DMS 273 treated with DMSO at 0.1 percent for 48 hours (cell line): Measurements from ENCODE around the gene CA5A.
"Not testable (repeated sequence)": the region's sequence is repeated elsewhere in the genome, so short reads cannot be mapped to it uniquely, and the experiment has no call there.

Experiments
- DNase-seq: peaks from one replicate; lab custom pipeline; 2025; lab: John Stamatoyannopoulos, UW

Gene CA5A

DNA sequence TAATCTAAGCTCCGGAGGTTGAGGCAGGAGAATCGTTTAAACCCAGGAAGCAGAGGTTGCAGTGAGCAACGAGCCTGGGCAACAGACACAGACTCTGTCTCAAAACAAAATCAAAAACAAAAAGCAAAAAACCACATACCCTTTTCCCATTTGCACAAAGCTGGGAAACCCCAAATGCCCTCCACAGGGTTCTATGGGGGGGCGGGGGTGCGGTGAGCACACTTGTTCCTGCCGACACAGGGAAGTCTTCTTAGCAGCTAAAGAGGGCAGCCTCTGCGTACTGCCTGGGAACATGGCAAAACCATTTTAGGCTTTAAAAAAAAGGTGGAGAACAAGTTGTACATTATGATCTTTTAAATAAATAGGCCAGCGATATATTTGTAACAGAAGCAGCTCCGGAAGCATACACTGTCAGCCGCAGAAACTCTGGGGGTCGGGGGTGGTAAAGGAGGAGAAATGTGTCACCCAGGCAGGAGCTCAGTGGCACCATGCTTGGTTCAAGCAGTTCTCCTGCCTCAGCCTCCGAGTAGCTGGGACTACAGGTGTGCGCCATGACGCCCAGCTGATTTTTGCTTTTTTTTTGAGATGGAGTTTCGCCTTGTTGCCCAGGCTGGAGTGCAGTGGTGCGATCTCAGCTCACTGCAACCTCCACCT is 70.3 kb downstream of the CA5A start:
- DNase-seq = not testable (repeated sequence)

DNA sequence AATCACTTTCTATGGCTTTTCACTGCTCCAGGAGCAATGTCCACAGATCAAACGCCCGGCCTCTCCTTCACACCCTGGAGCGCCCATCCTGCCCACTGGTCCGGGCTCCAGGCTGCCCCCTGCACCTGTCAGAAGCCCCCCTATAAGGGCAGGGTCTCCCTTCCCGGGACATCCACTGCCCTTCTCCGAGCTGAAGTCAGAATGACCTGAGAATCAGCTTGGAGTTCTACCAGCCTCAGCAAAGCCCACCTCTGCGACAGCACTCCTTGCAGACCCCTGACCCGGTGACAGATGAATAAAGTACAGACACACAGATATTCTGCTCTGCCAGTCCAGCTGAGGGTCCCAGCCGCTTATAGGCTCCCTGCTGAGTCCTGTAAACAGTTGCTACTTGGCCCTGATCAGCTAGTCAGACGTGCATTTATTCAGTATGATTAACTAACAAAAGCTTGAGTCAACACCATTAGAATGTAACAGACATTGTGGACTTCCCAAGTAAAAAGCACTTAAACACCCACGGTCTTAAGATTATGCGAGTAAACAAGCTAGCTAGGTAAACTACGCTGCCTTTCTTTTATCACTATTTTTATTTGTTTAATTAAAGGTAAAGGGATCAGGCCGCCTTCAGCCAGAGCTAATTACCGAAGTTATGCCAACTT is 71.9 kb downstream of the CA5A start:
- DNase-seq = no peak

- peak; percentile 36 for DNase-seq
Observed at GRCh38 chr16:87863327-87863635, 73.0 kb downstream of the CA5A start.

- DNase-seq = not testable (repeated sequence)
Observed at GRCh38 chr16:87862597-87863326, 73.6 kb downstream of the CA5A start.

- not testable (repeated sequence) for DNase-seq
Observed at GRCh38 chr16:87861300-87862099, 74.8 kb downstream of the CA5A start.

GRCh38 chr16:87860553-87861299 is 75.6 kb downstream of the CA5A start:
- peak; percentile 68 for DNase-seq

DNA sequence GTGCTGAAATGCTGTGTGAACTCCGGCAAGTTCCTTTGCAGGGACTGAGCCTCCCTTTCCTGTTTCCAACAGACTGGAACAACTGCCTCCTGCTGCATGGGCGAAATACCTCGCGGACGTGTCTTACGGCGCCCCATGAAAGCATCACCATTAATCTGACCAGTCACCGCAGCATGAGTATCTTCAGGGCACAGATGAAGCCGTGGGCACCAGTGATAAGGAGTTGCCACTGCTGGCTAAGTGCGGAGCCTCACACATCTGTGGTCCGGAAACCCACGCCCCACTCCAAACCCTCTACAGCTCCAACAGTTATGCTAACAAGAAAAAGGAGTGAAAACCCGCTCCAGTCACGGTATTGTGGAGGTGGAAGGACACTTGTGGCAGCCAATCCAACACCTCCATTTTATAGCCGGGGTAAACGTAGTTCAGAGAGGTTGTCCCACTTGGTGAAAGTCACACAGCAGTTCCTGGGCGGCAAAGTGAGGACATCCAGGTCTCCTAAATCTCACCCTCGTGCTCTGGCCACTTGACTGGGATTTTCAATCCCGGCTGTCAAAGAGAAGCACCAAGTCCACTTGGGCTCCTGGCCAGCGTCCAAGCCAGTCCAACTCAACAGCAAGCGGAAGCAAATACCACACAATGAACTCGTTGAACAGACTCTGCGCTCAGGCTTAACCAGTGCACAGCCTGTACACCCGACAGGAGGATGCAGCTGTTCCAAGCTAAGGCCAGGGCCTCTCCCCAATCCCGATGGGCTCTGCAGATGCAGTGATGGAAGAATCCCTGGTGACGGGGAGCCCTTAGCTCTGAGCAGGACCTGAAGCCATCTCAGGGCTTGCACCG is 78.0 kb downstream of the CA5A start:
- DNase-seq = not testable (repeated sequence)

GRCh38 chr16:87856791-87857228 is 79.5 kb downstream of the CA5A start:
- DNase-seq = no peak

DNA sequence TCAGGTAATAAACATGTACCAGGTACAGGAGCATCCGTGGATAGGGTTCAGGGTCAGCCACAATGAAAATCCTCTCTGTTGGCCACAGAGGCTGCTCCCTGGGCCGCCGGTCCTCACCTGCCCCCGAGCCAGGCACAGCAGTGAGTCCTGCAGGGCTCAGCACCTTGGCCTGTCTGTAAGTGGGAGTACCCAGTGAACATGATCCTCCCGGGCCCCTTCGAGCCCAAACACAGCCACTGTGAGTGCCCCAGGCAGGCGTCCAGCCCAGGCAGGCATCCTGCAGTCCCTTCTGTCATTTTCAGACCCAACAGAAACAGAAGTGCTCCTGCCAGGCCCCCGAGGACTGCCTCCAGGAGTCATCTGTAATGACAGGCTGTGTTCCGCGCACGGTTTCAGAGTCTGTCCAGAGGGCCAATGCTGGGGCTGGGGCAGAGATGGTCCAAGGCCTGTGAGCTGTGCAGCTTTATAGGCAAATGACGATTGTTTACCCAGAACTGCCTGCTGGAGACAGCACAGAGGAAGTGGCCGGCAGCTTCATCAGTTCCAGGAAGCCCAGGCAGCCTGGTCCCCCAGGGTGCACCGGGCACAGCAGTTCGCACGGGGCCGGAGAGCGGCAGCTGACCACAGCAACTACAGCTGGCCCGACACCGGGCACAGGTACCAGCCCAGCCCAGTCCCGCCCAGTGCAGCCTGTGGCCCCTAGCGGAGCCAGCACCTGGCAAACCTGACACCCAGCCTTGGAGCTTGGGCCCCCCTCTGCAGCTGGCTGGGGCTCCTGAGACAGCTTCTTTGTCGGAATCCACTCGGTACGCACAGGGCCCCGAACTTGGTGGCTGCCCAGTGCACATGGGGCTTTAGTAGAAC is 80.2 kb downstream of the CA5A start:
- DNase-seq = no peak

DNA sequence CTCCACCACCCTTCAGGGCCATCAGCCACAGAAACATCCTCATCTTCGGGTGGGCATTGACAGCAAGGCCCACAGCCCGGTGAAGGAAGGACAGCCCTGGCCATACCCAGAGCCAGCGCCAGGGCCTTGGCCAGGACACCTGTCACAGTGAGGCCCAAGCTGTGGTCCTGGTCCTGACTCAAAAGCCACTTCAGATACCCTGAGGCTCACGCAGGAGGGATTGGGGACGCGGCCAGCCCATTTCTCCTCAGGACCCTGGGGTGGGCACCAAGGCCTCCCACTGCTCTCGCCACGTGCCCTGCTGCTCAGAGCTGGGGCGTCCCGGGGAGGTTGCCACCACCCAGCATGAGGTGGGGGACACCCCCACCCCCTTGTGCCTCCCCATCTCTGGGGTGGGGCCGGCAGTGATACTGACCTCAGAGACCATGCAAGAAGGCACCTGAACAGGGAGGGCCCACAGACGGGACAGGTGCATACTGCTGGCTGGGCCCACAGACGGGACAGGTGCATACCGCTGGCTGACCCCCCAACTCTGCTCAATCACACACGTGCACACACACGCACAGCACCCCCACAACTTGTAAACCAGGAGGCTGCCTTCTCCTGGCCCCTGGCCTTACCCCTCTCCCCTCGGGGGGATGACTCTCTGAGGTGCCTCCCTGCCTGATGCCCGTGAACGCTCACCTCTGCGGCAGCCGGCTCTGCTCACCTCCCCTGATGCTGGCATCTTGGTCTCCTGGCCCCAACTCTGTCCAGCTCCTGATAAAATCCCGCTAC is 81.2 kb downstream of the CA5A start:
- DNase-seq = no peak

GRCh38 chr16:87854053-87854906 is 82.0 kb downstream of the CA5A start:
- DNase-seq = no peak

GRCh38 chr16:87853411-87854052 is 82.8 kb downstream of the CA5A start:
- DNase-seq = peak; percentile 46

DNA sequence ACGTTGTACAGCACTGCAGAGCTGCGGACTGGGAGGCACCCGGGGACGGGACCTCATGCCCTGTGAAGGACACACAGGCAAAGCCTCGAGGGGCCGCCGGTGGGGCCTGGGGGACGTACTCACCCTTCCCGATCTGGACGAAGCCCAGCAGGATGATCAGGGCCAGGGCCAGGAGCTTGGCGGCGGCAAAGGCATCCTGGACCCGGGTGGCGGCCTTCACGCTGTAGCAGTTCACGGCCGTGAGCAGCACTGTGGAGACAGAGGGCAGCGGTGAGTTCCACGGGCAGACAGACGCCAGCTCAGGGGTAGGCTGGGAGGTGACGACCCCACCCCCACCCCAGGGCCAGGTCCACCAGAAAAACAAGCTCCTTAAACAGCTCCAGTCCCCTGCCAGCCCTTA is 84.7 kb downstream of the CA5A start:
- DNase-seq = no peak

DNA sequence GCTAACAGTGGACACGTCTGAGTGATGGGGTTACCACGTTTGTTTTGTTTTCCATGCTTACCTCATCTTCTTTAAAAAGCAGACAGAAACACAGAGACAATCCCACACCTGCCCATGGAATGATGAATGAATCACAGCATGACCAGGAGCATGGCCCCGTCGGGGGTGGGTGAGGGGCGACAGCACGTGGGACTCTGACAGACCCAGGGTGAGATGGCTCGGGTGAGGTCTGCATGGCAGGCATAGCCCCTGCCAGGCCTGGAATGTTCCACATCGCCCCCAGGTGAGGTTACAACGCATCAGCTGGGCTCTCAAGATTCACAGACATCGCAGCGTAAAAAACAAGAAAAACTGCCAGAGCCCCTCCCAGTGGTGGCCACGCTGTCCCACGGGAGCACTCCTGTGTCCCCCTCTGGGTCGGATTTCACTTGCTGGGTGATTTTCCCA is 85.2 kb downstream of the CA5A start:
- DNase-seq = no peak

DNA sequence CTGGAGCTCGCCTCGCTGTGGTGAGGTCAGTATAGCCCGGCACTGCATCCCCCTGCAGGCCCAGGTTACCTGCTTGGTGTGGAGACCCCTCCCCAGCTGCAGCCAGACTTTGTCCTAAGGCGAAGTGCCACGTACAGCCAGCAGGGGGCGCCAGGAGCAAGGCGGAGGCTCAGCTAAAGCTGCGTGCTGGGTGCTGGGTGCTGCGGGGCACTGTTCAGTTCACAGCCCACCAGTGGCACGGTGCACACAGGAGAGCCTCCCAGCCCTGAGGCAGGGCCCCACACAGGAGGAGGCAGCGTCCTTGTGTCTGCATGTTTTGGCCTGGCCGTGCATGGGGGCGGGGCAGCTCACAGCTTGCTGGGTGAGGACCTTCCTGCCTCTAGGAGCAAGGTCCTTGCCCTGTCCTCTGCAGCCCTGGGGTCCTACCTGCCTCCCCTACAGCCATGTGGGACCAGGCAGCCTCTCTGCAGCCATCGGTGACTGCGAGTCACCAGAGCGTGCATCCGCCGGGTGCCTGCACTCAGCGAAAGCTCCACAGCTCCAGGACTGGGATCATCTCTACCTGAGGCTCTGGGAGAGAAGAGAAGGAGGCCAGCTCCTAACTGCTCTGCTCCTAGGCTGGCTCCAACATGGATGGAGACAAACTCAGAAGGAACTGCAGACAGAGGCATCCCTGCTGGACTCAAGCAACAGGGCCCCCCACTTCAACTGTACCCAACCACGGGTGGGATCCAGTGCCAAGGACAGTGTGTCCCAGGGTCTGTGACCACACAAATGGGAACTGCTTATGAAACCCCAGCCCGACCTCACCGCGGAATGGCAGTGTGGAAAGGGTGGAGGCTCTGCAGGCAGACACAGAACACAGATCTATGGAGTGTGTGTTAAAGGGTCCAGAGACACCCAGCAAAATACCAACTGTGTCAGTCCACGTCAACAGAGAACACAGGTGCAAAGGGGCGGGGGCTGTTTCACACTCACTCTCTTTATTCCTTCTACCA is 86.0 kb downstream of the CA5A start:
- DNase-seq = no peak

- no peak for DNase-seq
Observed at GRCh38 chr16:87849419-87850008, 86.8 kb downstream of the CA5A start.
